ENCODE measurements around the gene CA6.

Gene CA6

DNA sequence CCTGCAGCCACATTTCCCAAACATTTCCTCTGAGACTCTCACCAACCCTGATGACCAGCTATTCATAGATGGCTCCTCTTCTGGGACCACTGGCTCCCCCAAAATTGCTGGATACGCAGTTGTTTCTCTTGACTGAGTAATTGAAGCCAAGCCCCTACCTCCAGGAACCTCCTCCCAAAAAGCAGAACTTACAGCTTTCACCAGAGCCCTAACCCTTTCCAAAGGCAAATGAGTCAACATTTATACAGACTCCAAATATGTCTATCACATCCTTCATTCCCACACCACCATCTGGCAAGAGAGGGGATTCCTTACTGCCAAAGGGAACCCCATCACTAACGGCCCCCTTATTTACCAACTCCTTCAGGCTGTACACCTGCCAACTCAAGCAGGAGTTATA is 20.3 kb upstream of the CA6 start:
- Histone ChIP-seq H3K4me2 (ENCODE audit: low read depth, low read length, poor library complexity, severe bottlenecking) (no peak overlapping the region), H3K9me3 (ENCODE audit: insufficient read depth, low read depth, low read length) (no peaks in the 10 kb centered on the region), H2AFZ (ENCODE audit: low read length) (no peak overlapping the region), H4K20me1 (ENCODE audit: insufficient read depth, low read length, poor library complexity, severe bottlenecking) (no peaks in the 10 kb centered on the region), H3K36me3 (ENCODE audit: insufficient read depth, low read length) (no peaks in the 10 kb centered on the region), H3F3A (ENCODE audit: low read depth) (no peaks in the 10 kb centered on the region), H3K27me3 (ENCODE audit: insufficient read depth, low read length, poor library complexity, severe bottlenecking) (no peaks in the 10 kb centered on the region), H3K79me2 (ENCODE audit: insufficient read depth, low read length) (no peaks in the 10 kb centered on the region), H3K9me2 (replicated peaks; ENCODE audit: low read depth, low read length) (no peaks in the 10 kb centered on the region), H3K9ac (ENCODE audit: low read depth, low read length, poor library complexity, severe bottlenecking) (no peak overlapping the region), H3K4me1 (ENCODE audit: insufficient read depth, low read length, poor library complexity, severe bottlenecking) (no peaks in the 10 kb centered on the region), H3K4me3 (ENCODE audit: low read length, poor library complexity, severe bottlenecking) (no peak overlapping the region)
- no peak for TF ChIP-seq EZH2phosphoT487 (IDR thresholded peaks at IDR 0.05; ENCODE audit: borderline replicate concordance)
- TF ChIP-seq, protein P1, sequence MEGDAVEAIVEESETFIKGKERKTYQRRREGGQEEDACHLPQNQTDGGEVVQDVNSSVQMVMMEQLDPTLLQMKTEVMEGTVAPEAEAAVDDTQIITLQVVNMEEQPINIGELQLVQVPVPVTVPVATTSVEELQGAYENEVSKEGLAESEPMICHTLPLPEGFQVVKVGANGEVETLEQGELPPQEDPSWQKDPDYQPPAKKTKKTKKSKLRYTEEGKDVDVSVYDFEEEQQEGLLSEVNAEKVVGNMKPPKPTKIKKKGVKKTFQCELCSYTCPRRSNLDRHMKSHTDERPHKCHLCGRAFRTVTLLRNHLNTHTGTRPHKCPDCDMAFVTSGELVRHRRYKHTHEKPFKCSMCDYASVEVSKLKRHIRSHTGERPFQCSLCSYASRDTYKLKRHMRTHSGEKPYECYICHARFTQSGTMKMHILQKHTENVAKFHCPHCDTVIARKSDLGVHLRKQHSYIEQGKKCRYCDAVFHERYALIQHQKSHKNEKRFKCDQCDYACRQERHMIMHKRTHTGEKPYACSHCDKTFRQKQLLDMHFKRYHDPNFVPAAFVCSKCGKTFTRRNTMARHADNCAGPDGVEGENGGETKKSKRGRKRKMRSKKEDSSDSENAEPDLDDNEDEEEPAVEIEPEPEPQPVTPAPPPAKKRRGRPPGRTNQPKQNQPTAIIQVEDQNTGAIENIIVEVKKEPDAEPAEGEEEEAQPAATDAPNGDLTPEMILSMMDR (conservative IDR thresholded peaks at IDR 0.05; ENCODE audit: low read length), result no peak

DNA sequence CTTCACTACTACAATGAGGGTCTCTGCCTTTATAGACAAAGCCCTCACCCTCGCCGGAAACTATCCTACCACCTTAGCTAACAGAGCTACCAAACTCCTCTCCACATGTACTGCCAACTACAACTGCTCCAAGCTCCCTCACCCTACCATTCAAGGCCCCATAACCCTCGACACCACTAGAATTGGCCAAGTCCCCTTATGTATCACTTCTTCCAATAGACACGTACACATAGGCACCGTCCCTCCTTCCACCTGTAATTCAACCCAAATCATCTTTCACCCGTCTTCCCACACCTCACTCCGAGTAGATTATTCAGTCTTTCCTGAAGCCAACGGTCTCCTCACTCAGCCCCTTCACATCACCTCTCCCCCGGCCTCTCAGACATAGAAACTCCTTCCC is 19.7 kb upstream of the CA6 start:
- Histone ChIP-seq H3K27me3 (ENCODE audit: insufficient read depth, low read length, poor library complexity, severe bottlenecking) (no peaks in the 10 kb centered on the region), H3F3A (ENCODE audit: low read depth) (no peaks in the 10 kb centered on the region), H3K79me2 (ENCODE audit: insufficient read depth, low read length) (no peaks in the 10 kb centered on the region)

DNA sequence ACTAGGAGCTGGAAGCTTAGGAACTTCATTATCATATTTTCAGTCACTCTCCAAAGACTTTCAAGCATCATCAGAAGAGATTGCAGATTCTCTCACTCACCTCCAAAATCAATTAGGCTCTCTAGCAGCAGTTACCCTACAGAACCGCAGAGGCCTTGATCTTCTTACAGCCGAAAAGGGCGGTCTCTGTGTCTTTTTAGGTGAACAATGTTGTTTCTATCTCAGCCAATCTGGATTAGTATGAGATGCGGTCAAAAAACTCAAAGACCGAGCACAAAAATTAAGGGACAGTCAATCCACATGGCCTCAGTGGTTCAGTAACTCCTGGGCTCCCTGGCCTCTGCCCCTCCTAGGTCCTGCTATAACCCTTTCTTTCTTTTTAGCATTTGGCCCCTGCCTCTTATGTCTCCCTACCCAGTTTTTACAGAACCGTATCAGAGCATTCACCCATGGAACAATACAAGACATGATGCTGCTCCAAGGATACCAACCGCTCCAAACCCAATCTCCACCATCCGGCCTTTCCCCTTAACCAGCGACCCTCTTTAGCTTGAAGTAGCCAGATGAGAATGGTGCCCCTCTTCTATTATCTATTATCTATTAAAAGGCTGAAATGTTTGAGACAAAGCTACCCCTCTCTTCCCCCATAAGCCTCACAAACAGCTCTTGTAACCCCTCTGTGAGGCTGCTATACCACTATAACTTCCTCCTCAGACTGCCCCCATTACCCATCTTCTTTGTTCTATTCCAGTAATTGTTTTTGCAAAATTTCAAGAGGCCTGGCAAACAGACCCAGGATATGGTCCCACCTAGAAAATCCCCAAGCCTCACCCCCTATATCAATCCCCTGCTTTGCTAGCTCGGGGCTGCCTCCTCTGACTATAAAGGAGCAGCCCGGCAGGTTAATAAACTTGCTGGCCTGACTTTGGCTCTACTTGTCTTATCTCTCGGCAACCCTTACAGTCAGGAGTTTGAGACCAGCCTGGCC is 18.7 kb upstream of the CA6 start:
- no peak overlapping the region for H3K9ac ChIP-seq (ENCODE audit: low read depth, low read length, poor library complexity, severe bottlenecking)
- H3K4me1 ChIP-seq (ENCODE audit: insufficient read depth, low read length, poor library complexity, severe bottlenecking), result no peaks in the 10 kb centered on the region
- H3K4me3 ChIP-seq (ENCODE audit: low read length, poor library complexity, severe bottlenecking), result no peak overlapping the region
- H3K36me3 ChIP-seq (ENCODE audit: insufficient read depth, low read length), result no peaks in the 10 kb centered on the region
- H2AFZ ChIP-seq (ENCODE audit: low read length), result no peak overlapping the region
- H3F3A ChIP-seq (ENCODE audit: low read depth), result no peaks in the 10 kb centered on the region
- no peaks in the 10 kb centered on the region for H3K79me2 ChIP-seq (ENCODE audit: insufficient read depth, low read length)
- no peaks in the 10 kb centered on the region for H3K27me3 ChIP-seq (ENCODE audit: insufficient read depth, low read length, poor library complexity, severe bottlenecking)
- no peak overlapping the region for H3K4me2 ChIP-seq (ENCODE audit: low read depth, low read length, poor library complexity, severe bottlenecking)
- no peaks in the 10 kb centered on the region for H3K9me3 ChIP-seq (ENCODE audit: insufficient read depth, low read depth, low read length)
- TF ChIP-seq, protein P1 (conservative IDR thresholded peaks at IDR 0.05; ENCODE audit: low read length), result no peak
- no peak for TF ChIP-seq EZH2phosphoT487 (IDR thresholded peaks at IDR 0.05; ENCODE audit: borderline replicate concordance)
- no peaks in the 10 kb centered on the region for H4K20me1 ChIP-seq (ENCODE audit: insufficient read depth, low read length, poor library complexity, severe bottlenecking)
- no peaks in the 10 kb centered on the region for H3K9me2 ChIP-seq (replicated peaks; ENCODE audit: low read depth, low read length)

More for the DNA sequence above, 19.7 kb upstream of the CA6 start:
- Histone ChIP-seq H3K4me1 (ENCODE audit: insufficient read depth, low read length, poor library complexity, severe bottlenecking) (no peaks in the 10 kb centered on the region), H3K9me2 (replicated peaks; ENCODE audit: low read depth, low read length) (no peaks in the 10 kb centered on the region), H3K4me2 (ENCODE audit: low read depth, low read length, poor library complexity, severe bottlenecking) (no peak overlapping the region), H3K36me3 (ENCODE audit: insufficient read depth, low read length) (no peaks in the 10 kb centered on the region), H3K4me3 (ENCODE audit: low read length, poor library complexity, severe bottlenecking) (no peak overlapping the region), H3K9ac (ENCODE audit: low read depth, low read length, poor library complexity, severe bottlenecking) (no peak overlapping the region), H4K20me1 (ENCODE audit: insufficient read depth, low read length, poor library complexity, severe bottlenecking) (no peaks in the 10 kb centered on the region), H3K9me3 (ENCODE audit: insufficient read depth, low read depth, low read length) (no peaks in the 10 kb centered on the region), H2AFZ (ENCODE audit: low read length) (no peak overlapping the region)
- TF ChIP-seq, protein P1 (conservative IDR thresholded peaks at IDR 0.05; ENCODE audit: low read length), result no peak
- no peak for TF ChIP-seq EZH2phosphoT487 (IDR thresholded peaks at IDR 0.05; ENCODE audit: borderline replicate concordance)

All from Loucy (cell line).